KOPT-K1 (cell line): ENCODE data around the gene SNAI1.
"Not testable (repeated sequence)": the region's sequence is repeated elsewhere in the genome, so short reads cannot be mapped to it uniquely, and the experiment has no call there.

ENCODE experiments used
- H3K27ac ChIP-seq: fragments of 200-600 bp; sonication (generic); 2 replicates; pipeline ENCODE4 v1.5.1; 2016; ENCODE audit warnings: antibody characterized with exemption, mild to moderate bottlenecking, low read depth, low read length; ENCODE audit not compliant: poor library complexity, severe bottlenecking
- H3K36me3 ChIP-seq: fragments of 200-600 bp; sonication (generic); 2 replicates; pipeline ENCODE4 v1.5.1; 2017; ENCODE audit warnings: antibody characterized with exemption, mild to moderate bottlenecking, low read length, moderate library complexity; ENCODE audit not compliant: insufficient read depth
- H3K9me3 ChIP-seq: fragments of 200-600 bp; sonication (generic); 2 replicates; pipeline ENCODE4 v1.5.1; 2017; ENCODE audit warnings: antibody characterized with exemption, low read length, mild to moderate bottlenecking; ENCODE audit not compliant: insufficient read depth, poor library complexity, severe bottlenecking

Gene SNAI1

GRCh38 chr20:49989234-49990065, 6.7 kb downstream of the SNAI1 start:
- Histone ChIP-seq H3K36me3 (no peaks in the 10 kb centered on the region), H3K27ac (no peak overlapping the region), H3K9me3 (no peaks in the 10 kb centered on the region)

GRCh38 chr20:49990271-49990720, 7.5 kb downstream of the SNAI1 start:
- Histone ChIP-seq H3K27ac (no peak overlapping the region), H3K9me3 (no peaks in the 10 kb centered on the region), H3K36me3 (no peaks in the 10 kb centered on the region)

- no peak overlapping the region for H3K27ac ChIP-seq
Observed at GRCh38 chr20:49993301-49993751, 10.5 kb downstream of the SNAI1 start.

GRCh38 chr20:49995586-49995985, 12.8 kb downstream of the SNAI1 start:
- Histone ChIP-seq H3K9me3 (no peaks in the 10 kb centered on the region), H3K27ac (no peak overlapping the region), H3K36me3 (no peaks in the 10 kb centered on the region)

More at GRCh38 chr20:49993301-49993751, 10.5 kb downstream of the SNAI1 start:
- Histone ChIP-seq H3K36me3 (no peaks in the 10 kb centered on the region), H3K9me3 (no peaks in the 10 kb centered on the region)

GRCh38 chr20:49998478-49999188, 15.9 kb downstream of the SNAI1 start:
- H3K9me3 ChIP-seq, H3K27ac ChIP-seq, H3K36me3 ChIP-seq: not testable (repeated sequence)

GRCh38 chr20:49999329-49999728, 16.5 kb downstream of the SNAI1 start:
- H3K27ac ChIP-seq: no peak overlapping the region
- no peaks in the 10 kb centered on the region for H3K9me3 ChIP-seq
- H3K36me3 ChIP-seq: no peaks in the 10 kb centered on the region

- not testable (repeated sequence) for H3K27ac ChIP-seq, H3K36me3 ChIP-seq, H3K9me3 ChIP-seq
Observed at GRCh38 chr20:50000548-50001222, 17.9 kb downstream of the SNAI1 start.

- no peaks in the 10 kb centered on the region for H3K9me3 ChIP-seq
- H3K27ac ChIP-seq: no peak overlapping the region
- no peaks in the 10 kb centered on the region for H3K36me3 ChIP-seq
Observed at GRCh38 chr20:50001784-50002311, 19.1 kb downstream of the SNAI1 start.

GRCh38 chr20:50003253-50003656, 20.5 kb downstream of the SNAI1 start:
- no peaks in the 10 kb centered on the region for H3K36me3 ChIP-seq
- H3K9me3 ChIP-seq: no peaks in the 10 kb centered on the region
- no peak overlapping the region for H3K27ac ChIP-seq

- Histone ChIP-seq H3K9me3 (no peaks in the 10 kb centered on the region), H3K27ac (no peak overlapping the region), H3K36me3 (no peaks in the 10 kb centered on the region)
Observed at GRCh38 chr20:50004229-50004628, 21.4 kb downstream of the SNAI1 start.

- H3K36me3 ChIP-seq: no peaks in the 10 kb centered on the region
- no peaks in the 10 kb centered on the region for H3K9me3 ChIP-seq
- no peak overlapping the region for H3K27ac ChIP-seq
Observed at GRCh38 chr20:50005471-50005981, 22.7 kb downstream of the SNAI1 start.

GRCh38 chr20:50007369-50007768, 24.6 kb downstream of the SNAI1 start:
- Histone ChIP-seq H3K27ac (no peak overlapping the region), H3K9me3 (no peaks in the 10 kb centered on the region), H3K36me3 (no peaks in the 10 kb centered on the region)

- no peaks in the 10 kb centered on the region for H3K36me3 ChIP-seq
- no peaks in the 10 kb centered on the region for H3K9me3 ChIP-seq
- no peak overlapping the region for H3K27ac ChIP-seq
Observed at GRCh38 chr20:50008007-50008406, 25.2 kb downstream of the SNAI1 start.

GRCh38 chr20:50009521-50010454, 27.0 kb downstream of the SNAI1 start:
- Histone ChIP-seq H3K27ac (no peak overlapping the region), H3K36me3 (no peaks in the 10 kb centered on the region), H3K9me3 (no peaks in the 10 kb centered on the region)
